HepG2 (cell line): ENCODE measurements around the gene TFAP2D. TPM values are rescaled to one million over a fixed set of nuclear protein-coding genes. Genes with fewer than 3 reads are reported as not detected.

Experiments used
- ATAC-seq: fragments of 200-7000 bp; cut with Tn5 transposase; 3 replicates; pipeline ENCODE4 v1.9.1; 2020; ENCODE audit warnings: mild to moderate bottlenecking, moderate library complexity
- BruUV-seq: library from RNA; stranded (reverse); fragments of 400-500 nt; replicated peaks from 2 replicates; lab custom pipeline; 2021; lab: Mats Ljungman, UMichigan
- CTCF ChIA-PET: fragments of 300-600 bp; formaldehyde crosslinking; extraction: SDS; loops from one replicate; lab custom pipeline; 2021; ENCODE audit warnings: low total read pairs, inconsistent platforms, low intra/inter-chr PET ratio; lab: Yijun Ruan, JAX
- POLR2A ChIA-PET: fragments of 350-600 bp; sonication (Branson Sonifier 250); formaldehyde crosslinking; loops from one replicate; lab custom pipeline; 2020; ENCODE audit warnings: antibody characterized with exemption, inconsistent platforms; lab: Yijun Ruan, JAX
- DNase-seq: peaks from one replicate; pipeline ENCODE4 v3.0.0-alpha.2; 2015; ENCODE audit warnings: low spot score
- FAIRE-seq: peaks from 3 replicates; lab custom pipeline; 2011; peaks lifted over from hg19 to GRCh38; lab: Jason Lieb, UNC
- H2AFZ ChIP-seq: one replicate; pipeline ENCODE4 v1.6.1; 2011; ENCODE audit warnings: low read length, inconsistent platforms
- H3K27ac ChIP-seq: fragments of 300-600 bp; 3 replicates; pipeline ENCODE4 v1.8.0; 2011; ENCODE audit warnings: mixed run types, mild to moderate bottlenecking, mixed read lengths, low read length, inconsistent platforms; ENCODE audit not compliant: insufficient read depth; ENCODE audit errors: extremely low read length
- H3K27me3 ChIP-seq, 2 experiments: fragments of 200-600 bp in 1 of 2; 2 replicates in 1 of 2; 3 replicates in 1 of 2; pipeline versions ENCODE4 v1.6.0 to v1.8.0; 2011; ENCODE audit warnings: low read length in 2 of 2, mild to moderate bottlenecking in 2 of 2, moderate library complexity in 2 of 2, inconsistent platforms in 1 of 2; ENCODE audit not compliant: insufficient read depth in 2 of 2, control insufficient read depth in 1 of 2
- H3K36me3 ChIP-seq, 2 experiments: fragments of 200-600 bp in 1 of 2; replicated peaks in 1 of 2; 2 replicates in 1 of 2; 3 replicates in 1 of 2; pipeline versions ENCODE4 v1.5.1 to v1.8.0; 2011; ENCODE audit warnings: low read length in 2 of 2, inconsistent platforms in 1 of 2; ENCODE audit not compliant: insufficient read depth in 2 of 2, control insufficient read depth in 1 of 2
- H3K4me1 ChIP-seq: 2 replicates; pipeline ENCODE4 v1.5.1; 2012; ENCODE audit warnings: low read length, inconsistent platforms; ENCODE audit not compliant: insufficient read depth
- H3K4me2 ChIP-seq: 2 replicates; pipeline ENCODE4 v1.6.0; 2011; ENCODE audit warnings: low read depth, low read length, inconsistent platforms
- H3K4me3 ChIP-seq, 3 experiments: fragments of 200-600 bp in 1 of 3; sonication (generic), shearing (Covaris generic) in 1 of 3; replicated peaks in 1 of 3; 2 replicates each; pipeline ENCODE4 v1.5.1; 2011 to 2016; ENCODE audit warnings: low read length in 3 of 3, inconsistent platforms in 2 of 3, low read depth in 2 of 3, mild to moderate bottlenecking in 2 of 3, control low read depth in 1 of 3, mixed read lengths in 1 of 3; ENCODE audit not compliant: insufficient read depth in 1 of 3
- H3K79me2 ChIP-seq: one replicate; pipeline ENCODE4 v1.6.1; 2011; ENCODE audit warnings: low read length, inconsistent platforms; ENCODE audit not compliant: insufficient read depth
- H3K9ac ChIP-seq: 2 replicates; pipeline ENCODE4 v1.6.0; 2011; ENCODE audit warnings: mild to moderate bottlenecking, low read depth, low read length, inconsistent platforms; ENCODE audit not compliant: insufficient read depth
- H3K9me3 ChIP-seq: 2 replicates; pipeline ENCODE4 v1.5.1; 2012; ENCODE audit warnings: mild to moderate bottlenecking, low read length
- H4K20me1 ChIP-seq: 2 replicates; pipeline ENCODE4 v1.6.0; 2011; ENCODE audit warnings: inconsistent platforms, mild to moderate bottlenecking, low read length, moderate library complexity; ENCODE audit not compliant: insufficient read depth
- ATF1 ChIP-seq: IDR thresholded peaks from 2 replicates; pipeline ENCODE4 v1.6.1; 2016; ENCODE audit warnings: mild to moderate bottlenecking, control low read depth
- DNMT3B ChIP-seq: conservative IDR thresholded peaks from 2 replicates; pipeline ENCODE4 v1.6.1; 2016; ENCODE audit warnings: missing biosample characterization, control low read depth
- HOXA9 ChIP-seq: sonication (generic); formaldehyde crosslinking; IDR thresholded peaks from 2 replicates; pipeline ENCODE4 v1.8.1; 2022; ENCODE audit warnings: missing genetic modification reagents, mild to moderate bottlenecking, moderate library complexity, borderline replicate concordance
- JUN ChIP-seq: sonication (generic); formaldehyde crosslinking; IDR thresholded peaks from 2 replicates; pipeline ENCODE4 v1.4.0; 2020; ENCODE audit warnings: mild to moderate bottlenecking, missing genetic modification reagents
- KLF13 ChIP-seq: sonication (generic); formaldehyde crosslinking; IDR thresholded peaks from 2 replicates; pipeline ENCODE4 v1.4.0; 2020; ENCODE audit warnings: mild to moderate bottlenecking, missing genetic modification reagents
- RELA ChIP-seq: sonication (generic); formaldehyde crosslinking; IDR thresholded peaks from 2 replicates; pipeline ENCODE4 v1.4.0; 2020; ENCODE audit warnings: missing genetic modification reagents
- ZNF20 ChIP-seq: sonication (generic); formaldehyde crosslinking; IDR thresholded peaks from 2 replicates; pipeline ENCODE4 v1.4.0; 2020; ENCODE audit warnings: mild to moderate bottlenecking, moderate library complexity, missing genetic modification reagents
- ZNF264 ChIP-seq: sonication (generic); formaldehyde crosslinking; IDR thresholded peaks from 2 replicates; pipeline ENCODE4 v1.4.0; 2020; ENCODE audit warnings: missing genetic modification reagents
- ZNF552 ChIP-seq: sonication (generic); formaldehyde crosslinking; IDR thresholded peaks from 2 replicates; pipeline ENCODE4 v1.9.0; 2022; ENCODE audit warnings: missing genetic modification reagents, mild to moderate bottlenecking, borderline replicate concordance
- ZNF709 ChIP-seq: sonication (generic); formaldehyde crosslinking; IDR thresholded peaks from 2 replicates; pipeline ENCODE4 v1.5.0; 2020; ENCODE audit warnings: mild to moderate bottlenecking, missing genetic modification reagents
- ZSCAN25 ChIP-seq: sonication (generic); formaldehyde crosslinking; IDR thresholded peaks from 2 replicates; pipeline ENCODE4 v1.8.0; 2022; ENCODE audit warnings: mild to moderate bottlenecking, missing genetic modification reagents
- ZZZ3 ChIP-seq: sonication (generic); formaldehyde crosslinking; IDR thresholded peaks from 2 replicates; pipeline ENCODE4 v1.4.0; 2020; ENCODE audit warnings: missing genetic modification reagents, mild to moderate bottlenecking, borderline replicate concordance
- WGBS: methylation state at CpG from one replicate; pipeline ENCODE4 v1.1.6; 2017; ENCODE audit warnings: low lambda C conversion rate; 5-methylcytosine and 5-hydroxymethylcytosine counted together
- in situ Hi-C: cut with HindIII; loops from 2 replicates; pipeline ENCODE4 v1.10.0; 2017; ENCODE audit warnings: low pct_unique_long_range_greater_than_20kb; ENCODE audit not compliant: extremely low pct_ligation_motif_present
- intact Hi-C: fragments of 100-400 bp; cut with micrococcal nuclease; formaldehyde crosslinking; loops from one replicate; pipeline ENCODE4 v1.10.0; 2022; ENCODE audit not compliant: unreplicated experiment
- polyA plus RNA-seq, 8 experiments: library from polyadenylated mRNA; depleted of rRNA in 3 of 8; stranded (reverse) in 7 of 8; unstranded in 1 of 8; fragments of >200 nt; fragmentation: Illumina TruSeq in 4 of 8; extraction: Trizol in 4 of 8; gene quantifications; 2 replicates each; pipeline versions ENCODE4 v1.2.1 to v1.2.3, GENCODE V29; 2011 to 2016; ENCODE audit warnings: low read depth in 4 of 8, missing spikeins in 1 of 8, mixed read lengths in 1 of 8; ENCODE audit not compliant: insufficient read depth in 1 of 8
- total RNA-seq, 5 experiments: library from RNA; depleted of rRNA; stranded (reverse); fragments of >200 nt; fragmentation: Illumina TruSeq; extraction: Trizol; gene quantifications; 2 replicates each; pipeline ENCODE4 v1.2.3, GENCODE V29; 2016; ENCODE audit warnings: low read depth in 1 of 5
- TF ChIP-seq, protein P1 (sequence below): sonication (generic); formaldehyde crosslinking; IDR thresholded peaks from 2 replicates; pipeline ENCODE4 v1.8.0; 2022; ENCODE audit warnings: missing genetic modification reagents, mild to moderate bottlenecking, inconsistent platforms, borderline replicate concordance
- TF ChIP-seq, protein P2 (sequence below): sonication (generic); formaldehyde crosslinking; IDR thresholded peaks from 2 replicates; pipeline ENCODE4 v1.8.1; 2023; ENCODE audit warnings: mild to moderate bottlenecking, inconsistent platforms, moderate library complexity, missing genetic modification reagents, borderline replicate concordance
- TF ChIP-seq, protein P3 (sequence below): sonication (generic); formaldehyde crosslinking; IDR thresholded peaks from 2 replicates; pipeline ENCODE4 v1.8.1; 2023; ENCODE audit warnings: missing genetic modification reagents, mild to moderate bottlenecking, borderline replicate concordance

TFAP2D gene
- total and polyA plus RNA-seq, 2 of the 13 experiments (the other 11 are each of a cell fraction or from before 2014, with no cell fraction given) = not detected

DNA sequence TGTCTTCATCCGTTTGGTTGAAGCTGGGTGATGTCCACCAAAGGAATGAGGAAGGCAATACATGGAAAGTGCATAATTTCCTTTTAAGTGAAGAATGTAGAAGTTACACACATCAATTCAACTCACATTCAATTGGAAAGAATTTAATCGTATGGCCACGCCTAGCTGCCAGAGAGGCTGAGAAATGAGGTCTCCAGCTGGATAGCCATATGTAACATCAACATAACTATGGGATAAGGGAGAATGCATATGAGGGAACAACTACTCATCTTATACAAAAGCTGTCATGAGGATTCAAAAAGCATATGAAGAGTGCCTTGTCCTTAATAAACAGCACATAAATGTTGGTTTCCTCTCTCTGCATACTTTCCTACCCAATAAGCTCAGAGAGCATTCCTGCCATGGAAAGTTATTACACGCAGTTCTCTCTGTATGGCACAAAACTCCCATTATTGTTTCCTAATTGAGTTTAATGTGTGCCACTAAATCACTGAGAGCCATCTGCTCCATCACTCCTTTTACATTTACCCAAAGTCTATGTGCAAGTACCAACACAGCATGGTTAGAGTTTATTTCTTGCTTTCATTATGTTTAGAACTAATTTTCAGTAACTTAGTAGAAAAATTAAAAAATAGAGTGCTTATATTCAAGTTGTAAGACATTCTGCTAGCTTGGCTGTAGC, 21.4 kb upstream of the TFAP2D start:
- POLR2A ChIA-PET = no interaction called here
- H4K20me1 ChIP-seq = no peaks in the 10 kb centered on the region
- TF ChIP-seq ZNF552 (CRISPR knock-in tag) (no peak), DNMT3B (CRISPR knock-in tag) (no peak), ZNF20 (CRISPR knock-in tag) (no peak), ZNF709 (no peak), JUN (CRISPR knock-in tag) (no peak), ZSCAN25 (no peak), KLF13 (CRISPR knock-in tag) (no peak), HOXA9 (CRISPR knock-in tag) (no peak), ATF1 (no peak), ZZZ3 (CRISPR knock-in tag) (no peak), ZNF264 (CRISPR knock-in tag) (no peak), RELA (no peak)
- TF ChIP-seq, protein P1, sequence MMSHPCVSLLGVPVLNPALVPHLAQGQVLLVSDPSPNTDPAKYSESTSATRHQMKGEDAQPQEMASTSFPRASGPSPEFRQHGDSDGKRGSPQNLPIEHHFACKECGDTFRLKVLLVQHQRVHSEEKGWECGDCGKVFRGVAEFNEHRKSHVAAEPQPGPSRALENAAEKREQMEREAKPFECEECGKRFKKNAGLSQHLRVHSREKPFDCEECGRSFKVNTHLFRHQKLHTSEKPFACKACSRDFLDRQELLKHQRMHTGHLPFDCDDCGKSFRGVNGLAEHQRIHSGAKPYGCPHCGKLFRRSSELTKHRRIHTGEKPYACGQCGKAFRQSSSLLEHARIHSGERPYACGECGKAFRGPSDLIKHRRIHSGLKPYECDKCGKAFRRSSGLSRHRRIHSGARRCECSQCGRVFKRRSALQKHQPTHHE (CRISPR knock-in tag) = no peak
- TF ChIP-seq, protein P2, sequence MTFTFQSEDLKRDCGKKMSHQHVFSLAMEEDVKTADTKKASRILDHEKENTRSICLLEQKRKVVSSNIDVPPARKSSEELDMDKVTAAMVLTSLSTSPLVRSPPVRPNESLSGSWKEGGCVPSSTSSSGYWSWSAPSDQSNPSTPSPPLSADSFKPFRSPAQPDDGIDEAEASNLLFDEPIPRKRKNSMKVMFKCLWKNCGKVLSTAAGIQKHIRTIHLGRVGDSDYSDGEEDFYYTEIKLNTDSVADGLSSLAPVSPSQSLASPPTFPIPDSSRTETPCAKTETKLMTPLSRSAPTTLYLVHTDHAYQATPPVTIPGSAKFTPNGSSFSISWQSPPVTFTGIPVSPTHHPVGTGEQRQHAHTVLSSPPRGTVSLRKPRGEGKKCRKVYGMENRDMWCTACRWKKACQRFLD (CRISPR knock-in tag) = no peak
- TF ChIP-seq, protein P3, sequence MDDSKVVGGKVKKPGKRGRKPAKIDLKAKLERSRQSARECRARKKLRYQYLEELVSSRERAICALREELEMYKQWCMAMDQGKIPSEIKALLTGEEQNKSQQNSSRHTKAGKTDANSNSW (CRISPR knock-in tag) = no peak
- no peak overlapping the region for H3K4me3 ChIP-seq
- no peak overlapping the region for H3K4me2 ChIP-seq
- CTCF ChIA-PET = no interaction called here
- ATAC-seq (no peak), DNase-seq (no peak), FAIRE-seq (no peak)
- intact Hi-C loops = no loop called here
- 5% methylated on average over 4 of the region's 4 CpGs for WGBS
- BruUV-seq = no TSS peak
- H3K9me3 ChIP-seq = no peaks in the 10 kb centered on the region
- in situ Hi-C loops = no loop called here
- H3K27me3 ChIP-seq = no peaks in the 10 kb centered on the region
- H2AFZ ChIP-seq = no peak overlapping the region
- no peaks in the 10 kb centered on the region for H3K79me2 ChIP-seq
- H3K4me1 ChIP-seq = no peaks in the 10 kb centered on the region
- no peak overlapping the region for H3K27ac ChIP-seq
- H3K9ac ChIP-seq = no peak overlapping the region
- H3K36me3 ChIP-seq = no peaks in the 10 kb centered on the region
